Measurements from ENCODE around the gene AQP6. TPM values are rescaled to one million over a fixed set of nuclear protein-coding genes. Genes with fewer than 3 reads are reported as not detected.

The AQP6 gene
- total RNA-seq, 1 experiment from 2014 or later = not detected

DNA sequence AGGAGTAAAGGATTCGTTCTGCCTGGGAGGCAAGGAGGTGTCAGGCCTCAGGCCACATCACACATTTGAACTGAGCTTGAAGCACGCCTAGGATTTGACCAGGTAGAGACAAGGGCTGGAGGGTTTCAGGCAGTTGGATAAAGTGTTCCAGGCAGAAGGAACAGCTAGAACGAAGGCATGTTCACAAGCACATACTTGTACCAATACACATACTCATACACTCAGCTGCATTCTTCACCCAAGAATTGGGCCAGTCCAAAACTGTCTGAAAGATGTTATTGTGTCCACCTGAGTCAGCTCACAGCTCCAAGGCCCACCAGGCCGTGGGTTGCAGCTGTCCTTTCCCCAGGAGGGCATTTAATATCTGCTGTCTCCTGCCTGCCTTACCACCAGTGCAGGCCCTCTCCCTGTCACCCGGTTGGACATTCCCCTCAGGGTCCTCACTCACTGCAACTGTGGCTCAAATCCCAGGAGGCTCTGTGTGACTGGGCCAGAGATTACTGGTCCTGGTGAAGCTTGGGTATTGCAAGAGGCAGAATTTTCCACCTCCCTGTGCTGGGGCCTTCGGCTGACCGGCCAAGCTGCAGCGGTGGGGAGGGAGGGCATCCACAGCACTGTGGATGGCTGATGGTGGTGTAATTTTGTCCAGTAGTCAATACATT lies 35.0 kb upstream of the AQP6 start:
- H3K27me3 ChIP-seq (ENCODE audit: control insufficient read depth, insufficient read depth, low read length) = no peaks in the 10 kb centered on the region
- DNase-seq = no peak
- H3K4me3 ChIP-seq (ENCODE audit: insufficient read depth, low read depth, low read length) = no peak overlapping the region
- no peaks in the 10 kb centered on the region for H3K36me3 ChIP-seq (replicated peaks; ENCODE audit: control insufficient read depth, insufficient read depth, low read length)

DNA sequence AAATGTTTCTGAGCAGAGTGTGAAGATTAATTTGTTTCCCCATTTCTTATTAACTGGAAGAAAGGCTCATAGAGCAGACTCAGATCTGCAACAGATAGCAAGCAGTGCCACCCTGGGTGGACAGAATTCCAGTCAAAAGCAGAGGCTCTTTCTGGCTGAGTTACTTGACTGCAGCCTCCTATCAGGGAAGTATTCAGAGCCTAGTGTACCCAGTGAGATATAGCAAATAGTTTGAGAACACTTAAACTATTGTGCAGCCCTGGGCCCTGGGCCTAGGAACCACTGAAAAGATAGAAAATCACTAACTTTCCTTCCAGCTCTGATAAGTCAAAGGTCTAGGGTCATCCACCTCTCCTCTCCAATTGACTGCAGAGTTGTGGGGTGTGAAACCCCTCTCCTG lies 33.4 kb upstream of the AQP6 start:
- H3K27me3 ChIP-seq (ENCODE audit: control insufficient read depth, insufficient read depth, low read length) = no peaks in the 10 kb centered on the region; the same call in 1 of the 2 replicates
- DNase-seq = no peak
- no peak overlapping the region for H3K4me3 ChIP-seq (ENCODE audit: insufficient read depth, low read depth, low read length)

DNA sequence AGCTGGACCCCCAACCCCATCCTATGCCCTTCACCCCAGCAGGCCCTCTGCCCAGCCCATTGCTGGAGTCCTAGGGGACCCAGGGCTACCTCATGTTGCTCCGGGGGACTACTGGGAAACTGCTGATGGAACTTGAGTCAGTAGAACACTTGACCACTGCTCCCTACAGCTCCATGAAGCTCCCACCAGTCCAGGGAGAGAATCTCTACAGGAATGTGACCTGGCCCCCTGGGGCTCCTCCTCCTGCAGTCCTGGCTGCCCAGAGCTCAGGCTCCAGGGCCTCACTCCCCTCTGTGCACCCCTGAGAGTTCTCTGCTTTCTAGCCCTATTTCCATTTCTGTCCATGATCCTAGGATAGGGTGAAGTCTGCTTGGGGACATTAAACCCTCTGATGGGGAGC lies 33.0 kb upstream of the AQP6 start:
- no peaks in the 10 kb centered on the region for H3K36me3 ChIP-seq (replicated peaks; ENCODE audit: control insufficient read depth, insufficient read depth, low read length)
- DNase-seq = no peak
- H3K4me3 ChIP-seq (ENCODE audit: insufficient read depth, low read depth, low read length) = no peak overlapping the region
- peaks cover under 1% of the 10 kb centered on the region for H3K27me3 ChIP-seq (ENCODE audit: control insufficient read depth, insufficient read depth, low read length)

More for the DNA sequence above, 33.4 kb upstream of the AQP6 start:
- no peaks in the 10 kb centered on the region for H3K36me3 ChIP-seq (replicated peaks; ENCODE audit: control insufficient read depth, insufficient read depth, low read length)

DNA sequence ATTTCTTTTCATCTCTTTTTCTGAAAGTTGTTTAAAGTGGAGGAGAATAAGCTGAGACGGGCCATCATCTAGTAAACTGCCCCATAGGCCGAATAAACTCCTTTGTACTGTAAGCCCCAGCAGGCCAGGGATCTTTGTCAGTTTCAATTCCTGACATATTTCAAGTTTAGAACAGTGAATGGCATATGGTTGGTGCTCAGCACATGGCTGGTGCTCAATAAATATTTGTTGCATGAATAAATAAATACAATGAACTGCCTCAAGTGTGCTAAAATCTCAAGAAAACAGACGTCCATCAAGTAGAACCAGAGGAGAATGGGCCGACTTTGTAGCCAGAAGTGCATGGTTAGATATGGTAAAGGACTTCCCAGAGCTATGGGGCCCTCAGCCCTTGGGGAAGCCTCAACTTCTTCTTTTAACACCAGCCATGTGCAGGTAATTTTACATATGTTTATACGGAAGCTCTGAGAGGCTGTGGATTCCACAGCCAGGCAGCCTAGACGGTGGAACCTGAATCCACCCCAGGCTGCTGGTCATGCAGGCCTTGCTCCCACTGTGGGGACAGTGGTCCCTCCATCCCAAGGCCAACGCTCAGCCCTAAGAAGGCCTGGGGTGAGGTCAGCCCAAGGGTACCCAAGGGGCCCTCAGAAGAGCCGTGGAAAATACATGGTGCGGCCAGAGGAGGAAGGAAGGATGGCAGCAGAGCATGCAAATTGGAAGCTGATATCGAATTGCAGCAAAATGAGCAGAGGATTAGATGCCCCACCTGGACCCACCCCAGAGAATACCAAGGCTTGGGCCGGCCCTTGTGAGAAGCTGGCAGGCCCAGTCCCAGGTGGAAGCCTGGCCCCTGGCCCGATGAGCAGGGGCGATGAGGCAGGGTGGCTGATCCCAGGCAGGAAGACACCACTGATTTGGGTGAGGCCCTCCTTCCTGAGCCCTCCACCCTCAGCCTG lies 30.9 kb upstream of the AQP6 start:
- no peak overlapping the region for H3K4me3 ChIP-seq (ENCODE audit: insufficient read depth, low read depth, low read length)
- H3K36me3 ChIP-seq (replicated peaks; ENCODE audit: control insufficient read depth, insufficient read depth, low read length) = no peaks in the 10 kb centered on the region
- H3K27me3 ChIP-seq (ENCODE audit: control insufficient read depth, insufficient read depth, low read length) = peaks cover 1% of the 10 kb centered on the region
- DNase-seq = no peak

GRCh38 chr12:49942512-49942893 lies 30.2 kb upstream of the AQP6 start:
- no peak for DNase-seq
- H3K4me3 ChIP-seq (ENCODE audit: insufficient read depth, low read depth, low read length) = no peak overlapping the region
- H3K27me3 ChIP-seq (ENCODE audit: control insufficient read depth, insufficient read depth, low read length) = peaks cover 1% of the 10 kb centered on the region
- no peaks in the 10 kb centered on the region for H3K36me3 ChIP-seq (replicated peaks; ENCODE audit: control insufficient read depth, insufficient read depth, low read length)

GRCh38 chr12:49942921-49943624 lies 29.7 kb upstream of the AQP6 start:
- H3K4me3 ChIP-seq (ENCODE audit: insufficient read depth, low read depth, low read length) = no peak overlapping the region
- no peak for DNase-seq
- peaks cover 1% of the 10 kb centered on the region for H3K27me3 ChIP-seq (ENCODE audit: control insufficient read depth, insufficient read depth, low read length)
- H3K36me3 ChIP-seq (replicated peaks; ENCODE audit: control insufficient read depth, insufficient read depth, low read length) = no peaks in the 10 kb centered on the region

DNA sequence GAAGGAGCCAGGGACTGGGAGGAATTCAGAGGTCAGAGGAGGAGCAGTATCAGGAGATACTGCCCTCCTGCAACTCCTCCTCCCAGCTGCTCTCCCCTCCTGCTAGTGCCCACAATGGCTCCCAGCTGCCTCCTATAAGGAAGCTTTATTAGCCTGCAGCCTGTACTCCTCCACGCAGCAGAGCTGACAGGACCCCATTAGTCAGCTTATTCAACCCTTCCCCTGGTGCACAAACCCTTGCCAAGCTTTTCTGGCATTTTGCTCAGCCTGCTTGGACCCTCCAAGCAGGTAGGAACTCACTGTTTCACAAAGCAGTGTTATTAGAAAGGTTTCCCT lies 29.2 kb upstream of the AQP6 start:
- no peak for DNase-seq
- Histone ChIP-seq H3K36me3 (replicated peaks; ENCODE audit: control insufficient read depth, insufficient read depth, low read length) (no peaks in the 10 kb centered on the region), H3K27me3 (ENCODE audit: control insufficient read depth, insufficient read depth, low read length) (peaks cover 1% of the 10 kb centered on the region), H3K4me3 (ENCODE audit: insufficient read depth, low read depth, low read length) (no peak overlapping the region)

GRCh38 chr12:49944046-49944445 lies 28.7 kb upstream of the AQP6 start:
- H3K27me3 ChIP-seq (ENCODE audit: control insufficient read depth, insufficient read depth, low read length) = peaks cover 1% of the 10 kb centered on the region
- DNase-seq = no peak

GRCh38 chr12:49944718-49945117 lies 28.0 kb upstream of the AQP6 start:
- no peak for DNase-seq

More at GRCh38 chr12:49944046-49944445, 28.7 kb upstream of the AQP6 start:
- no peaks in the 10 kb centered on the region for H3K36me3 ChIP-seq (replicated peaks; ENCODE audit: control insufficient read depth, insufficient read depth, low read length)
- no peak overlapping the region for H3K4me3 ChIP-seq (ENCODE audit: insufficient read depth, low read depth, low read length)

DNA sequence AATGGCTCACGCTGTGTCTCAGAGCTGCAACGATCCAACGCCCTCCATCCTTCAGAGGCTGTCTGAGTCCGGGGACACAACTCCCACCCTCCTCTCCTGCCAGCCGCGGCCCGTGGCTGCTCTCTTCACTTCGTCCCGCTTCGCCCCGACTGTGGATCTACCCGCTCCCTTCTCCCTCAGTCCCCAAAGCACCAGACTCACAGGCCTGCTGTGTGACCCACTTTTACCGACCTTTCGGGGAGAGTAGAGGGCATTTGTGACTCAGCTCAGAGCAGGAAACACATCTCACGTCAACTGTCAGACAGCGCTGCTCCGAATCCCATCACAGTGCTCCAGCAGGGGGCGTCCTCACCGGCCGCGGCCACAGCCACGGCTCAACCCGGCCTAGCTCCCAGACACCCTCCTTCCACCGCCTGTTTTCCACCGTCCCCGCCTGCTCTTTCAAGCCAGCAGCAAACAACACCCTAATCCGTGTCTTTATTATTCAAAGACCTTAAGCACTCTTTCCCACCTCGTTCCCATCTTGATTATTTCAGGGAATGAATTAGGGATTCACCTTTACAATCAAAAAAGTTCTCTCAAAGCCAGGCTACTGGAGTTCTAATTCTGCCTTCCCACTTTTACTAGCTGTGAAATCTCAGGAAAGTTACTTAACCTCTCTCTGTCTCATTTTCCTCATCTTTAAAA lies 27.2 kb upstream of the AQP6 start:
- Histone ChIP-seq H3K4me3 (ENCODE audit: insufficient read depth, low read depth, low read length) (peak overlapping the region; percentile 9; the same call in 1 of the 2 replicates), H3K36me3 (replicated peaks; ENCODE audit: control insufficient read depth, insufficient read depth, low read length) (no peaks in the 10 kb centered on the region), H3K27me3 (ENCODE audit: control insufficient read depth, insufficient read depth, low read length) (peaks cover 1% of the 10 kb centered on the region)
- DNase-seq = peak; percentile 95

More at GRCh38 chr12:49944718-49945117, 28.0 kb upstream of the AQP6 start:
- no peaks in the 10 kb centered on the region for H3K36me3 ChIP-seq (replicated peaks; ENCODE audit: control insufficient read depth, insufficient read depth, low read length)
- no peak overlapping the region for H3K4me3 ChIP-seq (ENCODE audit: insufficient read depth, low read depth, low read length)
- peaks cover 1% of the 10 kb centered on the region for H3K27me3 ChIP-seq (ENCODE audit: control insufficient read depth, insufficient read depth, low read length)

- Histone ChIP-seq H3K27me3 (ENCODE audit: control insufficient read depth, insufficient read depth, low read length) (peaks cover 1% of the 10 kb centered on the region), H3K36me3 (replicated peaks; ENCODE audit: control insufficient read depth, insufficient read depth, low read length) (no peaks in the 10 kb centered on the region), H3K4me3 (ENCODE audit: insufficient read depth, low read depth, low read length) (no peak overlapping the region)
- no peak for DNase-seq
Measured at GRCh38 chr12:49946086-49946485, 26.7 kb upstream of the AQP6 start.

DNA sequence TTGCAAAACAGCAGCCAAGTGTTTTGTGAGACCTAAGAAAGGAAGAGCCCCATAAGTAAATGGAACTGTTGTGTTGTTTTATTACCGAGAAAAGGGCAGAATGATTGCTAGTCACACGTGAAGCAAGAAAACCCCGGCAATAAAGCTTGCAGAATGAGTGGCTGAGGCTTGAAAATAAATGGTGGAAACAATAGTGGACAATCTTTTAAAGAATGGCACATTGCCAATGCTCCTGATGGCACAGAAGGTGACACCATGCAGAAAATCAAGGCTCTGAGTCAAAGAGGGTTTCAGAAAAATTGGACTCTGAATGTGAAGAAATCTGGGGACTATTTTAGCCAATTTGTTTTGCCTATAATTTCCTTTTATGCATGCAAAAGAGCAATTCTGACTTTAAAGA lies 26.2 kb upstream of the AQP6 start:
- DNase-seq = no peak
- peaks cover 1% of the 10 kb centered on the region for H3K27me3 ChIP-seq (ENCODE audit: control insufficient read depth, insufficient read depth, low read length)
- H3K36me3 ChIP-seq (replicated peaks; ENCODE audit: control insufficient read depth, insufficient read depth, low read length) = no peaks in the 10 kb centered on the region
- no peak overlapping the region for H3K4me3 ChIP-seq (ENCODE audit: insufficient read depth, low read depth, low read length)

GRCh38 chr12:49947593-49948226 lies 25.0 kb upstream of the AQP6 start:
- peaks cover 1% of the 10 kb centered on the region for H3K27me3 ChIP-seq (ENCODE audit: control insufficient read depth, insufficient read depth, low read length)
- no peak overlapping the region for H3K4me3 ChIP-seq (ENCODE audit: insufficient read depth, low read depth, low read length)
- H3K36me3 ChIP-seq (replicated peaks; ENCODE audit: control insufficient read depth, insufficient read depth, low read length) = no peaks in the 10 kb centered on the region
- no peak for DNase-seq
